22Rv1 (cell line): Measurements from ENCODE around the gene LRFN5.

Experiments used
- H3K27ac ChIP-seq: fragments of 450-650 bp; 2 replicates; pipeline ENCODE4 v1.5.1; 2017
- ZFX ChIP-seq: fragments of 450-650 bp; IDR thresholded peaks from 2 replicates; pipeline ENCODE4 v1.6.1; 2017; ENCODE audit warnings: antibody characterized with exemption, borderline replicate concordance
- TF ChIP-seq, protein P1 (sequence below): fragments of 450-650 bp; IDR thresholded peaks from 2 replicates; pipeline ENCODE4 v1.5.1; 2017; ENCODE audit warnings: mild to moderate bottlenecking

Gene LRFN5

DNA sequence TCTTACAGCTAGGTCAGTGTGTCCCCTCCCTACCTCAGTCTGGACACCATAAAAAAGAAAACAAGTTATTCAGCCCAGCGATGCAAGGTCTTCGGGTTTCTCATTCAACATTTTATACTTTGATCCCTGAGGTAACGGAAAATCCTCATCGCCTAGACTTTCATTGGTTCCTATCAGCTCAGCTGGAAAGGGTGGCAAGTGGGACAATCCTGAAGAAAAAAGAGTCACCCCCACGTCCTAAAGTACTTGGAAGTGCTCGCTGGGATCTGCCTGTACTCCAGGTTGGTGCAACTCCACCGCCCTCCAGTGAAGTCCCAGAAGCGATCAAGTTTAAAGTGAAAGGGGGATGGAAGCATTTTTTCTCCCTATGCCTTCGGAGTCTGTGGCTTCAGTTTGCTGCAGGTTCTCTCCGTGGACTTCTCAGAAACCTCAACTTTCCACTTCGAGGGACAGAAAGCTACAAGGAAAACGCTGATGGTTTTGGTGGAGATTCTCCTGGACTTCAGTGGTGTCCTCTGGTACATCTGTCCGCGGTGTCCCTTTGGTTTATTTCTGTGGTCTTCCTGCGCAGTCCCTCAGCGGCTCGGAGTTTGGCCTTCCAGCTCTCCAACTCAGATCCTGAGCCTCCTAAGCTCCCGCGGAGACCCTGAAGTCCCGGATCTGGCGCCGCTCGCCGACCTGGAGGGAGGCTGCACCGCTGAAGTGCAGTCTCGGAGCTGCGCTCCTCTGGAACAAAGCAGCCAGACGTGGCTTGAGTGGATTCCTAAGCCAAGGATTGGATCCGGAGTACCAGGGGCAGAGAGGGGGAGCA is 1.8 kb upstream of the LRFN5 start:
- no peak overlapping the region for H3K27ac ChIP-seq
- TF ChIP-seq, protein P1, sequence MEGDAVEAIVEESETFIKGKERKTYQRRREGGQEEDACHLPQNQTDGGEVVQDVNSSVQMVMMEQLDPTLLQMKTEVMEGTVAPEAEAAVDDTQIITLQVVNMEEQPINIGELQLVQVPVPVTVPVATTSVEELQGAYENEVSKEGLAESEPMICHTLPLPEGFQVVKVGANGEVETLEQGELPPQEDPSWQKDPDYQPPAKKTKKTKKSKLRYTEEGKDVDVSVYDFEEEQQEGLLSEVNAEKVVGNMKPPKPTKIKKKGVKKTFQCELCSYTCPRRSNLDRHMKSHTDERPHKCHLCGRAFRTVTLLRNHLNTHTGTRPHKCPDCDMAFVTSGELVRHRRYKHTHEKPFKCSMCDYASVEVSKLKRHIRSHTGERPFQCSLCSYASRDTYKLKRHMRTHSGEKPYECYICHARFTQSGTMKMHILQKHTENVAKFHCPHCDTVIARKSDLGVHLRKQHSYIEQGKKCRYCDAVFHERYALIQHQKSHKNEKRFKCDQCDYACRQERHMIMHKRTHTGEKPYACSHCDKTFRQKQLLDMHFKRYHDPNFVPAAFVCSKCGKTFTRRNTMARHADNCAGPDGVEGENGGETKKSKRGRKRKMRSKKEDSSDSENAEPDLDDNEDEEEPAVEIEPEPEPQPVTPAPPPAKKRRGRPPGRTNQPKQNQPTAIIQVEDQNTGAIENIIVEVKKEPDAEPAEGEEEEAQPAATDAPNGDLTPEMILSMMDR, result no peak
- no peak for TF ChIP-seq ZFX

DNA sequence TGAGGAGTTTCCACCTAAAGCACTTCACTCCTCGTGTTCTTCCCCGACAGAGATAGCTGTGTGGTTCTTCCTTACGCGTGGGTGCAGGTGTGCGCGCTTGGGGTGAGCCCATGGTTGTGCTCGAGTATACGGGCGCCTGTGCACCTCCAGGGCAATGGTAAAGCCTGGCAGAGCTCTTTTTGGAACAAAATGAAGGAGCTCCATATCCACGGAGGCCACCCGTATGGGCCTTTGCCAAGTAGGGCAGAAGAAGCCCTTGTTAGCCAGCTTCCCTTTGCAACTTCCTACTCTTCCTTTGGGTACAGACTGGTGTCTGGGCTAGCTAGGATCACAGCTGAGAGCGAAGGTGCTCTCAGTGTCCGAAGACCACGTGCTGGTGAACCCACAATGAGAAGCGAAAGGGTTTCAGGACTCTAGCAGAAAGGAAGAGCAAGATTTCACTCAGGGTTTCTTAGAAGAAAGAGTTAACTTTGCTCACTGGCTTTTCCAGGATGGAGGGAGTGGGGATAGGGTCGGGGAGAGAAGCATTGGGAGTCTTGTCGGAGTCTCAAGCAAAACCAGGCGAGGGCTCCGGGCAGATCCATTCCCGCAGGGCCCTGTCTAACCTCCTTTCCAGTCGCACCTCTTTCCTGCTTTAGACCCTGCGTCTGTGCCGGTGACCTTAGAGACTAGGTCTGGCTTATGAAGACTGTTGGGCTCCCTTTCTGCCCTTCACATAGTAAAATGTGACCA is 960 bp upstream of the LRFN5 start:
- H3K27ac ChIP-seq, result no peak overlapping the region
- TF ChIP-seq, protein P1, result no peak
- no peak for TF ChIP-seq ZFX

DNA sequence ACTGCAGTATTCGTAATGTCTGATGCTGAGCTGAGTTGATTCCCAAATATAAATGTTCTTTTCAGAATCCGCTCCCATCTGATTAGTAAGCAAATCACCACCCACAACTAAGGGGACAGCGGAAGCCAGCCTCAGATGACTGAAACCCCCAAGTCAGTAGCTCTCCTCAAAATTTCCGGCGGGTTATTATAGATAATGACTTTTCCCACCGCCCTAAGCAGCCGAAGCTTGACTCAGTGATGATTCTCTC is 469 bp upstream of the LRFN5 start:
- TF ChIP-seq, protein P1, result no peak
- TF ChIP-seq ZFX, result no peak
- no peak overlapping the region for H3K27ac ChIP-seq

DNA sequence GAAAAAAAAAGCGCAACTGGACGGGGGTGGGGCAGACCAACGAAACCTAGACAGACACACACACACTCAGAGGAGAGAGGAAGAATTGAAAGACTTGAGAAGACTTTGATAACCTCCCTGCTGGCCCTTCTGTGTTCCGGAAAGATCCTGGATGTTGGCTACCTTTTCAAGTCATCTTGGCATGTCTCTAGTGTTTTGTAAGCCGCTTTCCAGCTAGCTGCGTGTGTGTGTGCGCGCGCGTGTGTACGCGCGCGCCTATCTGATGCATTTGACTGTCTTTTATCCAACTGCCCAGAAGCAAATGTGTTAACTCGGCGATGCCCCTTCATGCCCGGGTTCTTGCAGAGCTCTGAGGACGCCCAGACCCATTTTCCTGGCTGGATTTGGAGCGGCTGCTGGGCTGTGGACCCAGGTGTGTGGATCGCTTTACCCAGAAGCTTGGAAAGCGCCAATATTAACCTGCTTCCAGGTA is 664 bp downstream of the LRFN5 start:
- TF ChIP-seq, protein P1, result no peak
- no peak for TF ChIP-seq ZFX
- H3K27ac ChIP-seq, result peak overlapping the region; percentile 64

DNA sequence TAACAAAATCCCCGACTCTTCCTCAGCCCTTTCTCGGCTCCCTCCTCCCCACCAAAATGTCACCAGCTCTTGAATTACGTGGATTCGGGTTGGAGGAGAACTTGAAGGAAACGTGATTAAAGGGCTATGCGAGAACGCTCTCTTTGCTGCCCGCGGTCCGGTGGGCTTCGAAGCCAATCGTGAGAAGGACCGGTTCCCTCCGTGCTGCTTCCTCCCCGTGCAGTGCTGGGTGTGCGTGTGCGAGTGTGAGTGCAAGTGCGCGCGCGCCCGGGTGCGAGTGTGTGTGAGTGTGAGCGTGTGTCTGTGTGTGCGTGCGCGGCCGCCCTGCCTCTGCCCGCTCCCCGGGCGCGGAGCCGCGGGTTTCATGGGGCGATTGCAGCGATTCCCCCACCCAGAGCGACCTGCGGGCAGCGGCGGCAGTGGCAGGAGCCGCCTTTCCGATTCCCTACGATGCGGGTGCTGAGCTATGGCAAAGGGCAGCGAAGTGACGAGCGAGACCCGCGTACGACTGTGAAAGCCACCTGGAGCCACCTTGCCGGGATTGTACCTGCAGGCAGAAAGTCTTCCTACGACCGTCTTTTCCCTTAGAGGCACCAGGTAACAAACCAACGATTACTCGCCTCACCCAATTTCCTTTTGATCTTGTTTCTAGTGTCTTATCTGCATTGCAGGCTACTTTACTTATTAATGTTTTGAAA is 1.4 kb downstream of the LRFN5 start:
- TF ChIP-seq, protein P1, result no peak
- no peak for TF ChIP-seq ZFX
- H3K27ac ChIP-seq, result peak overlapping the region; percentile 64

DNA sequence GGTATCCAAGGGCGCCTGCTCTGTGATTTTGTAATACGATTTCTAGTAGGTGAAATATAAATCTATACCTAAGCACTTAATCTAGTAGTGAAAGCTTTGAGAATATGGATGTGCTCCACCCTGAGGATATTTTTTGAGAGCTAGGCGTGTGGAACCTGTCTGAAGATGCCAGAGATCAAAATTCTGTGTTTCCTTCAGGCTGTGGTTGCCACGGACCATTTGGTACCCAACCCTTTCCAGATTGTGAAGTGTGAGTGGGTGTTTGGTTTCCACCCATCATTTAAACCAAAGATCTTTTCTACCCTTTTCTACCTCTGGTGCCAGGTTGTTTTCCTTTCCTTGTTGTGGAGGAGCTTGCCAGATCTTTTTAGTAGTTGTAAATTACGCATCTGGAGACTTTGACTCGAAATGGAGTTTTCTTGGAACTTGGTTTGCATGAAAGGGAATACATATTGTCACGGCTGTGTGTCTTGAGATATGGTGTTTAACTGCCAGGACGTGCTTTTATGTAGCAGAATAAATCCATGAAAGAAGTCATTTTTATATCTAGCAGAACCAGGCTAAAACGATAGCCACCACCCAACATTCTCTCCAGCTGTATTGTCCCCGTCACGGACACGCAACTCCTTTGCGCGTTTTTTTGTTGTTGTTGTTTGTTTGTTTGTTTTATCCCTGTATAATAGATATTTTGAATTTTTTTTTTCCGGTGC is 2.2 kb downstream of the LRFN5 start:
- peak overlapping the region; percentile 64 for H3K27ac ChIP-seq
- TF ChIP-seq, protein P1, result no peak
- TF ChIP-seq ZFX, result no peak
